Tibial nerve (tissue), 4 donors: Measurements from ENCODE around the gene BEST3. TPM values are rescaled to one million over a fixed set of nuclear protein-coding genes. Genes with fewer than 3 reads are reported as not detected.
"Not testable (repeated sequence)": the region's sequence is repeated elsewhere in the genome, so short reads cannot be mapped to it uniquely, and the experiment has no call there.

Experiments
- DNase-seq, 2 donors: peaks; one replicate each; pipeline ENCODE4 v3.0.0-alpha.2; 2019; ENCODE audit warnings: low spot score in 2 of 2
- H3K27ac ChIP-seq, 4 donors: fragments of 200-600 bp; sonication (generic) in 3 of 4; one replicate each; pipeline ENCODE4 v1.5.1; 2017 to 2019; ENCODE audit warnings: mild to moderate bottlenecking in 1 of 4
- H3K27me3 ChIP-seq, 2 donors: fragments of 200-600 bp; sonication (generic) in 1 of 2; one replicate each; pipeline versions ENCODE4 v1.5.1 to v1.6.0; 2017 to 2019
- H3K36me3 ChIP-seq, 3 donors: fragments of 200-600 bp; sonication (generic); one replicate each; pipeline ENCODE4 v1.5.1; 2018 to 2019
- H3K4me1 ChIP-seq, 4 donors: fragments of 200-600 bp; sonication (generic) in 3 of 4; one replicate each; pipeline ENCODE4 v1.5.1; 2017 to 2019
- H3K4me3 ChIP-seq, 4 donors: fragments of 200-600 bp; sonication (generic) in 3 of 4; one replicate each; pipeline ENCODE4 v1.5.1; 2017 to 2019; ENCODE audit warnings: mild to moderate bottlenecking in 1 of 4, moderate library complexity in 1 of 4
- H3K9me3 ChIP-seq, 4 donors: fragments of 200-600 bp; sonication (generic) in 3 of 4; one replicate each; pipeline ENCODE4 v1.5.1; 2017 to 2019
- CTCF ChIP-seq, 5 experiments: fragments of 200-600 bp in 3 of 5; fragments of 450-650 bp in 2 of 5; sonication (generic) in 3 of 5; IDR thresholded peaks; one replicate each; pipeline ENCODE4 v1.5.1; 2016 to 2019; ENCODE audit warnings: antibody characterized with exemption in 5 of 5, mild to moderate bottlenecking in 3 of 5, moderate library complexity in 2 of 5
- EP300 ChIP-seq, 2 donors: sonication (generic); formaldehyde crosslinking; IDR thresholded peaks; one replicate each; pipeline ENCODE4 v1.6.1; 2017; ENCODE audit warnings: antibody characterized with exemption in 2 of 2, mild to moderate bottlenecking in 1 of 2
- POLR2A ChIP-seq, 2 donors: fragments of 450-650 bp; IDR thresholded peaks; one replicate each; pipeline ENCODE4 v1.6.1; 2017; ENCODE audit warnings: antibody characterized with exemption in 2 of 2, mild to moderate bottlenecking in 2 of 2, moderate library complexity in 2 of 2
- WGBS, 2 donors: methylation state at CpG; one replicate each; pipeline ENCODE4 v1.1.5; 2018; 5-methylcytosine and 5-hydroxymethylcytosine counted together
- total RNA-seq, 4 donors: library from RNA; depleted of rRNA; stranded (reverse); fragments of >200 nt; gene quantifications; one replicate each; pipeline ENCODE4 v1.1.0, GENCODE V29; 2016

Gene BEST3
- total RNA-seq, 4 donors from 2014 or later = not detected

- no peak within 1 kb of the TSS for H3K4me3 ChIP-seq
Observed at GRCh38 chr12:69610729-69611128, 88.4 kb downstream of the BEST3 start, which contains the start of gene LRRC10. TSS of gene LRRC10 (minus strand) at chr12:69610907. CDS start at chr12:69610838, 69 bp downstream.

GRCh38 chr12:69610126-69610525 is 89.0 kb downstream of the BEST3 start:
- Histone ChIP-seq H3K4me3 (no peak overlapping the region), H3K4me1 (no peaks in the 10 kb centered on the region), H3K36me3 (no peaks in the 10 kb centered on the region), H3K27ac (no peak overlapping the region), H3K27me3 (no peaks in the 10 kb centered on the region), H3K9me3 (no peaks in the 10 kb centered on the region)
- TF ChIP-seq EP300 (IDR thresholded peaks at IDR 0.05) (no peak), CTCF (IDR thresholded peaks at IDR 0.05) (no peak), POLR2A (IDR thresholded peaks at IDR 0.05) (no peak)
- no peak for DNase-seq
- 94 to 96% methylated on average over 13 to 15 of the region's 15 CpGs for WGBS, 2 donors

More at GRCh38 chr12:69610729-69611128, 88.4 kb downstream of the BEST3 start, which contains the start of gene LRRC10:
- Histone ChIP-seq H3K4me1 (no peaks in the 10 kb centered on the region), H3K27ac (no peak within 1 kb of the TSS), H3K9me3 (no peaks in the 10 kb centered on the region), H3K36me3 (no peaks in the 10 kb centered on the region), H3K27me3 (no peaks in the 10 kb centered on the region)
- WGBS, 2 donors = 94 to 96% methylated on average over 4 to 11 of the region's 11 CpGs
- DNase-seq = no peak
- TF ChIP-seq POLR2A (IDR thresholded peaks at IDR 0.05) (no peak), EP300 (IDR thresholded peaks at IDR 0.05) (no peak), CTCF (IDR thresholded peaks at IDR 0.05) (no peak)

GRCh38 chr12:69608114-69608513 is 91.0 kb downstream of the BEST3 start:
- Histone ChIP-seq H3K27ac (no peak overlapping the region), H3K4me1 (no peaks in the 10 kb centered on the region), H3K9me3 (no peaks in the 10 kb centered on the region), H3K36me3 (peaks cover 0 to 6% (median 0%) of the 10 kb centered on the region in 3 donors), H3K4me3 (no peak overlapping the region), H3K27me3 (no peaks in the 10 kb centered on the region)
- no peak for DNase-seq
- no peak for TF ChIP-seq EP300 (IDR thresholded peaks at IDR 0.05)
- TF ChIP-seq CTCF (IDR thresholded peaks at IDR 0.05) = no peak
- TF ChIP-seq POLR2A (IDR thresholded peaks at IDR 0.05) = no peak
- WGBS, 2 donors = 59 to 80% methylated on average over 2 of the region's 2 CpGs

- not testable (repeated sequence) for H3K4me1 ChIP-seq, H3K27ac ChIP-seq, H3K4me3 ChIP-seq, H3K27me3 ChIP-seq, H3K9me3 ChIP-seq, DNase-seq
- 82 to 95% methylated on average over 3 of the region's 3 CpGs for WGBS, 2 donors
- H3K36me3 ChIP-seq = peaks cover 0 to 44% (median 19%) of the 10 kb centered on the region in 3 donors
Observed at GRCh38 chr12:69604275-69604674, 94.8 kb downstream of the BEST3 start.

Other genes starting within 250 kb of the BEST3 start
- gene FRS2, start 228.9 kb downstream of the BEST3 start, total RNA-seq = 100 to 1,000 TPM in 1 of 4 donors, 10 to 100 TPM in 3; 51.7 to 113 (median 66.4) TPM
- 100 to 1,000 TPM in 1 of 4 donors, 10 to 100 TPM in 3; 57.7 to 108 (median 72.7) TPM for gene CCT2, start 113.8 kb downstream of the BEST3 start, total RNA-seq
- gene LRRC10, start 88.4 kb downstream of the BEST3 start, total RNA-seq = not detected
- 10 to 100 TPM; 11.7 to 44.0 (median 16.9) TPM for gene RAB3IP, start 39.6 kb upstream of the BEST3 start, total RNA-seq
- gene MYRFL, start 125.9 kb upstream of the BEST3 start, total RNA-seq = under 1 TPM in 1 of 4 donors, not detected in 3; 0.20 TPM